Measurements from ENCODE around the gene COL4A2.
"Not testable (repeated sequence)": the region's sequence is repeated elsewhere in the genome, so short reads cannot be mapped to it uniquely, and the experiment has no call there.

Gene COL4A2

DNA sequence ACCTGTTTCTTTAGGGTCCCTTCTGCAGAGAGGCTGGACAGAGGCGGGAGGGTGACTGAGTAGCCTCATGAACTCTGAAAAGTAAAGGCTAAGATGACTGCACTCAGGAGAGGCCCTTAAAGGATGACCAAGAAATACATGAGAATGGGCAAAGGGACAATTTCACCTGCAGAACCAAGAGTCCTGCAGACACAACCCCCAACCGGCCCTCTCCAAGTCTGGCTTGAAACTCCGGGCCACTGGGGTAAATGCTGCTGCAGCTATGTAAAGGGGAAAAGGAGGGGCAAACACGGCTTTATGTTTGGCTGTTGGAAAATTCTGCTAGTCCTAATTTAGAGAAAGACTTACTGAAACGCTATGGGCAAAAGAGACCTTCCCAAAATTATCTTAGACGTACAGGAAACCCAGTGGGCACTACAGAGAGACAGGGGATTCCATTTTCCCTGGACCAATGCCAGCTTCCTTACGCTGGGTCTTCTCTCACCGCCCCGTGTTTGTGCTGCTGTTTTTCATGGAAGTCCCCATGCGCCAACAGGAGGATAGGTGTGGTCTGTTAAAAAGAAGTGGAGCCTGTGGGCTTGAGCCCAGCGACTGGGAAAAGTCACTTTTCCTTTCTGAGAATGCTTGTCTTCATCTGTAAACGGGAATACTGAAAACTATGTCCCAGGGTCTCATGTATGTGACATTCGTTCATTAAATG is 10.6 kb downstream of the COL4A2 start:
- TF ChIP-seq, protein P1, sequence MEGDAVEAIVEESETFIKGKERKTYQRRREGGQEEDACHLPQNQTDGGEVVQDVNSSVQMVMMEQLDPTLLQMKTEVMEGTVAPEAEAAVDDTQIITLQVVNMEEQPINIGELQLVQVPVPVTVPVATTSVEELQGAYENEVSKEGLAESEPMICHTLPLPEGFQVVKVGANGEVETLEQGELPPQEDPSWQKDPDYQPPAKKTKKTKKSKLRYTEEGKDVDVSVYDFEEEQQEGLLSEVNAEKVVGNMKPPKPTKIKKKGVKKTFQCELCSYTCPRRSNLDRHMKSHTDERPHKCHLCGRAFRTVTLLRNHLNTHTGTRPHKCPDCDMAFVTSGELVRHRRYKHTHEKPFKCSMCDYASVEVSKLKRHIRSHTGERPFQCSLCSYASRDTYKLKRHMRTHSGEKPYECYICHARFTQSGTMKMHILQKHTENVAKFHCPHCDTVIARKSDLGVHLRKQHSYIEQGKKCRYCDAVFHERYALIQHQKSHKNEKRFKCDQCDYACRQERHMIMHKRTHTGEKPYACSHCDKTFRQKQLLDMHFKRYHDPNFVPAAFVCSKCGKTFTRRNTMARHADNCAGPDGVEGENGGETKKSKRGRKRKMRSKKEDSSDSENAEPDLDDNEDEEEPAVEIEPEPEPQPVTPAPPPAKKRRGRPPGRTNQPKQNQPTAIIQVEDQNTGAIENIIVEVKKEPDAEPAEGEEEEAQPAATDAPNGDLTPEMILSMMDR (IDR thresholded peaks at IDR 0.05; ENCODE audit: low read depth, low read length, missing control alignments): no peak
- H3K4me3 ChIP-seq (ENCODE audit: low read depth, low read length): no peak overlapping the region
- DNase-seq (ENCODE audit: low read depth): no peak

DNA sequence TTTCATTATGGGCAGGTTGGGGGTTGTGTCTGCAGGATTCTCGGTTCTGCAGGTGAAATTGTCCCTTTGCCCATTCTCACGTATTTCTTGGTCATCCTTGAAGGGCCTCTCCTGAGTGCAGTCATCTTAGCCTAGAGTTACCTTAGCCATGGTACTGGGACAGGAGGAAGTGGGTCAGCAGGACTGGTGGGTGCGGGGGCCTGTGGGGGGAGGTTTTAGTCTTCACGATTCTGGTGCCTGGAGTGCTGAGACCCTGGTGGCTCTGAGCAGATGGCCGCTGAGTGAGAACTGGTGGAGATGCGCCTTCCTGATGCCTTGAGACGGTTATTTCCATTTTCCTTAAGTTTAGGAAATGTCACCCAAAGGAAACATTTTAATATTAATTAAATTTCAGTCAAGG is 11.8 kb downstream of the COL4A2 start:
- TF ChIP-seq, protein P1 (IDR thresholded peaks at IDR 0.05; ENCODE audit: low read depth, low read length, missing control alignments): no peak

DNA sequence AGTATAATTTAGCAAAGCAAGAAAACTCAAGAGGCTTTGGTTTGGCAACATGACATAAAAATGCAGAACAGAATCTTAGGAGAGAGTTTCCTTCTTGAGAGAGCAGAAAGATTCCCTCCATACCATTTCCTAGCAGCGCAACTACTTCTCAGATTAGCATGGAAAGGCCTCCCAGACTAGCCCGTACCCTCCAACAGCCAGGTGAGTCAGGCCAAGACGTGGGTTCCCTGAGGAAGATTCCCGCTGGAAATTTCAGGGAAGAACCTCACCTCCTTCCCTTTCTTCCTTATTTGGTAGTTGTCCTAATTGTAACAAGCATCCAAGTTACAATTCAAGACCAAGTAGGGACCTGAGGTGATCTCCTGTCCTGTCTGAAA is 12.3 kb downstream of the COL4A2 start:
- no peak overlapping the region for H3K4me3 ChIP-seq (ENCODE audit: low read depth, low read length)
- DNase-seq (ENCODE audit: low read depth): no peak
- TF ChIP-seq, protein P1 (IDR thresholded peaks at IDR 0.05; ENCODE audit: low read depth, low read length, missing control alignments): no peak

More for the DNA sequence above, 11.8 kb downstream of the COL4A2 start:
- H3K4me3 ChIP-seq (ENCODE audit: low read depth, low read length): no peak overlapping the region
- DNase-seq (ENCODE audit: low read depth): no peak

DNA sequence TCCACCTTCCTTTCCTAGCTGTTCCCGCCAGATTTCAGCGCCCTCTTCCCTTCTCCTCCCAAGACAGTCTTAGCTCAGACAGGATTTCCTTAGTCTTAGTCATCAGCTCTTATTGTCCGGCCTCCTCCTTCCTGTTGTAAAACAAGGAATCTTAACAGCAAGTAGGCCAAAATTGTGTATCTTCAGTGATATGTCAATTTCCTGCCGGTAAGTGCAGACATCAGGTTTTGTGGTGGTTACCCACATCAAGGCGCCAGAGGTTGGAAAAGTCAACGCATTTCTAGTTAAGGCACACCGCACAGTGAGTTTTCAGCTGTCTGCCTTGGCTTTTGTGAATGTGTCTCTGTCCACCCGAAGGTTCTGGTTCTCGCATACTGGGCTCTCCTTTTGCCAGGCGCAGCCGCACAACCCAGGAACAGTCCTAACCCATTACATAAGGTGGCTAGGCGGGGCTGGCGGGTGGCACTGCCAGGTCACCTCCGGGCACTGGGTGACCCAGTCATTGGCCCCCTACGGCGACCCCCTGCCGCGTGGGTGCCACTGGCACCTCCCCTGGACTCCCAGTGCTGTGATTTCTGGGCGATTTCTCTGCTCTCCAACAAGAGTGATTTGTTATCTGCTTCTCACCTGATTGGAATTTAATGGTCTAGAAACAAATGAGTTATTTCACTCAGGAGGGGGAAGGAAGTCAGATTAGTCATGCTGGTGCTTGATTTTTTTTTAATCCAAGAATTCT is 12.9 kb downstream of the COL4A2 start:
- DNase-seq (ENCODE audit: low read depth): no peak
- TF ChIP-seq, protein P1 (IDR thresholded peaks at IDR 0.05; ENCODE audit: low read depth, low read length, missing control alignments): no peak
- H3K4me3 ChIP-seq (ENCODE audit: low read depth, low read length): no peak overlapping the region

DNA sequence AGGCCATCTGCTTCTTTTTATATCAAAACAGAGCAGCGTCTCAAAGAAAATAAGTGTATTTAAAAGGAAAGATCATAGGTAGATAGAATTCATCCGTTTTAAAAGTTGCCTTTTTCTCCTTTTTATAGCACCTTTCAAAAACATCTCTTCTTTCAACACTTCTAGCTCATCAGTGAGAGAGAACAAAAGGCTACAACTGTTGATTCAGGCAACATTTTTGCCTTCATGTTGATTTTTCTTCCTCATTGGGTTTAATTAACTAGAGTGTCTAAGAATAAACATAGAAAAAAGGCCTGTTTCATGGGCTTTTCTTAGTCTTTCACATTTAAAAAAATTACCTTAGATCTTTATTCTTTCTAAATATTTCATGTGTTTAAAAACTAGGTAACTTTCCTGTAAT is 13.6 kb downstream of the COL4A2 start:
- TF ChIP-seq, protein P1 (IDR thresholded peaks at IDR 0.05; ENCODE audit: low read depth, low read length, missing control alignments): no peak
- DNase-seq (ENCODE audit: low read depth): no peak
- no peak overlapping the region for H3K4me3 ChIP-seq (ENCODE audit: low read depth, low read length)

DNA sequence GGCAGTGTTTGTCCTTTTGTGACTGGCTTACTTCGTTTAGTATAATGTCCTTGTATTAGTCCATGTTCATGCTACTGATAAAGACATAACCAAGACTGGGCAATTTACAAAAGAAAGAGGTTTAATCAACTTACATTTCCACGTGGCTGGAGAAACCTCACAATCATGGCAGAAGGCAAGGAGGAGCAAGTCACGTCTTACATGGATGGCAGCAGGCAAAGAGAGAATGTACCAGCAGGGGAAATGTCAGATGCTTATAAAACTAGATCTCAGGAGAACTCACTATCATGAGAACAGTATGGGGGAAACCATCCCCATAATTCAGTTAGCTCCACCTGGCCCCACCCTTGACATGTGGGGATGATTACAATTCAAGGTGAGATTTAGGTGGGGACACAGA is 14.5 kb downstream of the COL4A2 start:
- H3K4me3 ChIP-seq (ENCODE audit: low read depth, low read length); DNase-seq (ENCODE audit: low read depth): not testable (repeated sequence)

DNA sequence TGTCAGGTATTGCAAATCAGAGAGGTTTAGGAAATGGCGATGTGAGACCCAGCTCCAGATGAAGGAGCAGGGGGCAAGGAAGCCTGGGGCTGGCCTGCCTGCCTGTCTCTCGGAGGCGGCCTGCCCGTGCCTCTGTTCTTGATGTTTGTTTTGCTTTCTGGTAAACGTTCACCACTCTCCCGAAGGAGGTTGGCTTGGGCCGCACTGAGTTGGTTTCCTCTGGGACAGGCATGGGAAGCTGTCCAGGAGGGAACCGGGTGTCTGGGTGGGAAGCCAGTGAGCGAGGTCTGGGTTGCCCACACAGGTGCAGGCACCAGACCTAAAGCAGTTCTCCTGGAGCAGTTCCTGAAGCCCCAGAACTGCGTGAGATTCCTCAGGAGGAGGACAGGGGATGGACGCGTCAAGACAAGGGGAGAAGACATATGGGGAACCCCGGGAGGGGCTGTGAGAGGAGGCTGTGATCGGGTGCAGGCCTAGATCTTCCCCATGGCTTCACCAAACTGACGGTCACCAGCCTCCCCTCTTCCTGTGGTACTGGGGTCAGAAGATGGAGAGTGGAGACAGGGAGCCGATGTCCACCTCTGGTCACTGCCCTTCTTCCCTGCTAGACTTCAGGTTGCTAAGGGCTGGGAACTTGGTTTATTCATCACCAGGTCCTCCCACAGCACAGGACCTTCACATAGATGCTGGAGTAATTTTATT is 15.2 kb downstream of the COL4A2 start:
- TF ChIP-seq, protein P1 (IDR thresholded peaks at IDR 0.05; ENCODE audit: low read depth, low read length, missing control alignments): no peak
- H3K4me3 ChIP-seq (ENCODE audit: low read depth, low read length): no peak overlapping the region
- DNase-seq (ENCODE audit: low read depth): no peak
